SK-N-SH (cell line): Measurements from ENCODE around the gene CDSN. TPM values are rescaled to one million over a fixed set of nuclear protein-coding genes. Genes with fewer than 3 reads are reported as not detected.
"Not testable (repeated sequence)": the region's sequence is repeated elsewhere in the genome, so short reads cannot be mapped to it uniquely, and the experiment has no call there.

Source experiments
- CTCF ChIA-PET: fragments of 300-600, 350-600 bp; formaldehyde crosslinking; extraction: SDS; loops from one replicate; lab custom pipeline; 2021; lab: Yijun Ruan, JAX
- POLR2A ChIA-PET: fragments of 350-600 bp; sonication (Branson Sonifier 250); formaldehyde crosslinking; extraction: SDS; loops from one replicate; lab custom pipeline; 2020; ENCODE audit warnings: antibody characterized with exemption, inconsistent platforms; lab: Yijun Ruan, JAX
- DNase-seq: peaks from one replicate; pipeline ENCODE4 v3.0.0; 2012
- H2AFZ ChIP-seq: fragments of 200-600 bp; sonication (generic); 2 replicates; pipeline ENCODE4 v1.8.1; 2016; ENCODE audit warnings: antibody characterized with exemption, mild to moderate bottlenecking, low read depth
- H3F3A ChIP-seq: fragments of 200-600 bp; sonication (generic); replicated peaks from 2 replicates; pipeline ENCODE3; 2016; ENCODE audit warnings: antibody characterized with exemption, mild to moderate bottlenecking; ENCODE audit not compliant: insufficient read depth
- H3K27ac ChIP-seq, 2 experiments: fragments of 200-500 bp in 1 of 2; fragments of 200-600 bp in 1 of 2; sonication (Bioruptor generic) in 1 of 2; sonication (generic), shearing (Covaris generic) in 1 of 2; 2 replicates each; pipeline versions ENCODE4 v1.5.1 to v1.6.1; 2014 to 2016; ENCODE audit warnings: low read depth in 2 of 2, inconsistent platforms in 1 of 2, low read length in 1 of 2, mild to moderate bottlenecking in 1 of 2, mixed read lengths in 1 of 2
- H3K27me3 ChIP-seq: fragments of 200-600 bp; sonication (generic), shearing (Covaris generic); 2 replicates; pipeline ENCODE4 v1.6.1; 2016; ENCODE audit warnings: mixed run types; ENCODE audit not compliant: insufficient read depth
- H3K36me3 ChIP-seq, 2 experiments: fragments of 200-500 bp in 1 of 2; fragments of 200-600 bp in 1 of 2; sonication (Bioruptor generic) in 1 of 2; sonication (generic) in 1 of 2; replicated peaks in 1 of 2; 2 replicates each; pipeline versions ENCODE3 to v1.5.1; 2014 to 2016; ENCODE audit warnings: low read length in 1 of 2, mild to moderate bottlenecking in 1 of 2; ENCODE audit not compliant: insufficient read depth in 2 of 2, control insufficient read depth in 1 of 2
- H3K4me1 ChIP-seq, 2 experiments: fragments of 200-500 bp in 1 of 2; fragments of 200-600 bp in 1 of 2; sonication (Bioruptor generic) in 1 of 2; sonication (generic), shearing (Covaris generic) in 1 of 2; 2 replicates each; pipeline versions ENCODE4 v1.5.1 to v1.6.1; 2014 to 2016; ENCODE audit warnings: low read depth in 1 of 2, low read length in 1 of 2, mixed run types in 1 of 2; ENCODE audit not compliant: insufficient read depth in 2 of 2, control insufficient read depth in 1 of 2
- H3K4me2 ChIP-seq: fragments of 200-600 bp; sonication (generic), shearing (Covaris generic); 2 replicates; pipeline ENCODE4 v1.6.1; 2017; ENCODE audit warnings: mixed run types
- H3K4me3 ChIP-seq, 2 experiments: fragments of 200-500 bp in 1 of 2; fragments of 200-600 bp in 1 of 2; sonication (Bioruptor generic) in 1 of 2; sonication (generic), shearing (Covaris generic) in 1 of 2; 2 replicates each; pipeline versions ENCODE4 v1.5.1 to v1.8.1; 2014 to 2016; ENCODE audit warnings: low read depth in 2 of 2, inconsistent platforms in 1 of 2, low read length in 1 of 2, mild to moderate bottlenecking in 1 of 2, mixed read lengths in 1 of 2, moderate library complexity in 1 of 2
- H3K79me2 ChIP-seq: fragments of 200-600 bp; sonication (generic); 2 replicates; pipeline ENCODE4 v1.8.1; 2017; ENCODE audit warnings: mild to moderate bottlenecking; ENCODE audit not compliant: insufficient read depth
- H3K9ac ChIP-seq: fragments of 200-600 bp; sonication (generic); 2 replicates; pipeline ENCODE4 v1.6.1; 2017; ENCODE audit warnings: mixed run types
- H3K9me2 ChIP-seq: fragments of 200-600 bp; sonication (generic); 2 replicates; pipeline ENCODE4 v1.6.1; 2017; ENCODE audit warnings: mixed run types
- H3K9me3 ChIP-seq: fragments of 200-600 bp; sonication (generic); 2 replicates; pipeline ENCODE4 v1.6.1; 2017; ENCODE audit warnings: mixed run types, mild to moderate bottlenecking, moderate library complexity
- H4K20me1 ChIP-seq: fragments of 200-600 bp; sonication (generic); 2 replicates; pipeline ENCODE4 v1.6.1; 2017; ENCODE audit warnings: mild to moderate bottlenecking, mixed run types; ENCODE audit not compliant: insufficient read depth
- CHD2 ChIP-seq: fragments of 150-350 bp; IDR thresholded peaks from 2 replicates; pipeline ENCODE4 v1.6.1; 2018; ENCODE audit warnings: low read length; ENCODE audit not compliant: partially characterized antibody
- GATA2 ChIP-seq: sonication (generic); formaldehyde crosslinking; IDR thresholded peaks from 2 replicates; pipeline ENCODE4 v1.5.0; 2020; ENCODE audit warnings: mild to moderate bottlenecking, missing genetic modification reagents
- IRF3 ChIP-seq: fragments of 150-350 bp; IDR thresholded peaks from 2 replicates; pipeline ENCODE4 v1.6.1; 2016; ENCODE audit warnings: mild to moderate bottlenecking, low read depth, low read length
- JUND ChIP-seq: IDR thresholded peaks from 2 replicates; pipeline ENCODE4 v1.4.0; 2012
- MXI1 ChIP-seq: IDR thresholded peaks from 2 replicates; pipeline ENCODE4 v1.6.1; 2012; ENCODE audit warnings: mild to moderate bottlenecking, low read depth, low read length, improper control_type of control experiment
- POLR2AphosphoS5 ChIP-seq: IDR thresholded peaks from 2 replicates; pipeline ENCODE4 v1.6.1; 2012; ENCODE audit warnings: low read depth, low read length
- WGBS: methylation state at CpG from one replicate; pipeline ENCODE4 v1.1.6; 2017; ENCODE audit warnings: low lambda C conversion rate; 5-methylcytosine and 5-hydroxymethylcytosine counted together
- polyA plus RNA-seq, 3 experiments: library from polyadenylated mRNA; depleted of rRNA; stranded (reverse); fragments of >200 nt; gene quantifications; 2 replicates each; pipeline ENCODE4 v1.2.3, GENCODE V29; 2012

The CDSN gene
- polyA plus RNA-seq, 1 of the 3 experiments (the other 2 are of a cell fraction) = 0.02 TPM

DNA sequence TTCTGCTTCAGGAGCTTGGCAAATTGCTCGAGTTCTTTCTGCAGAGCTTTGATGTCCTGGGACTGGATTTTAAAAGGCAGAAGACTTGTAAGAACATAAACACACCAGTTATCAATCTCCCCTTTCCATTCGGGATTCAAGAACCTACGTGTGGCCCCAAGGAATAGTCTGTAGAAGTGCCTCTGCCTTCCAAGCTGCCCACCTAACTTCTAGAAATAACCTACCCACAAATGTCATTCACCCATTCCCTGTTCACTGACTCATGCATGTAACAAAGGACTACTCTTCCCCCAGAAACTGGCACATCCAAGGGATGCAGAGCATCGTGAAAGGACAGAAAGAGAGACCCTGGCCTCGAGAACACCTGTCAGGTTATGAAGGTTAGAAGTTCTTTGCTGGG is 45.7 kb upstream of the CDSN start:
- Histone ChIP-seq H3K4me1 (no peaks in the 10 kb centered on the region), H3K4me2 (no peak overlapping the region), H3K9me3 (no peaks in the 10 kb centered on the region), H3K27me3 (no peaks in the 10 kb centered on the region), H3K36me3 (no peaks in the 10 kb centered on the region), H3K27ac (no peak overlapping the region), H2AFZ (no peak overlapping the region), H3K9ac (no peak overlapping the region), H4K20me1 (no peaks in the 10 kb centered on the region), H3K79me2 (no peaks in the 10 kb centered on the region), H3F3A (no peaks in the 10 kb centered on the region), H3K4me3 (no peak overlapping the region), H3K9me2 (no peaks in the 10 kb centered on the region)
- 84% methylated on average over 5 of the region's 5 CpGs for WGBS
- POLR2A ChIA-PET = interaction anchor here (0.6 kb wide), 1 partner anchor 664 kb away, joined by 3 read pairs; no protein-coding TSS in a partner anchor
- DNase-seq = no peak
- CTCF ChIA-PET = interaction anchor here (1.1 to 1.6 kb wide), 3 partner anchors 38 to 201 kb away, joined by 3 to 5 read pairs (median 4); no protein-coding TSS in a partner anchor
- TF ChIP-seq IRF3 = no peak
- TF ChIP-seq CHD2 = no peak
- no peak for TF ChIP-seq JUND
- no peak for TF ChIP-seq POLR2AphosphoS5
- no peak for TF ChIP-seq MXI1
- TF ChIP-seq GATA2 (CRISPR knock-in tag) = no peak

DNA sequence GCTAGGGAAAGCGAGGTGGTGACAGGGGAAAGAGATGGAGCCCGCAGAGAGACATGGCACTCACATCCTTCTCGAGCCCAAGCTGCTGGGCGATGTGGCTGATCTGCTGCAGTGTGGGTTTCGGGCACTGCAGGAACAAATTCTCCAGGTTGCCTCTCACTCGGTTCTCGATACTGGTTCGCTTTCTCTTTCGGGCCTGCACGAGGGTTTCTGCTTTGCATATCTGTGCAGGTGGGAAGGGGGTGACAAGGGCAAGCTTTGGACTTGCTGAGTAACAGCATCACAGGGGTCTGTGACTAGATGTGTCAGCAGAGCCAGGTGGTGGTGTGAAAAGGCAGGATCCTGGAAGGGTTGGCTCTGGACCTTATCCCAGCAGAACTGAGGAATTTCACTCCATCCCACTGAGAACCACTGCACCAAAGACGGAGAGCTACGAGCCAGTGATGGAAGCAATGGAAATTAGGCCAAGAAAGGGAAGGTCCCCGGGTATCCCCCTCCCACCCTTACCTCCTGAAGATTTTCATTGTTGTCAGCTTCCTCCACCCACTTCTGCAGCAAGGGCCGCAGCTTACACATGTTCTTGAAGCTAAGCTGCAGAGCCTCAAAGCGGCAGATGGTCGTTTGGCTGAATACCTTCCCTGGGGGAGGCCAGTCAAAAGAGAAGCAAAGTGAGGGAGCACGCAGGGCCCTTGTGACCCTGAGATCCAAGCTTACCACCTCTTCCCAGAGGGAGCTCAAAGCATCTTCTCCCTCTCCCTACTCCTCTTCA is 45.0 kb upstream of the CDSN start:
- ChIA-PET POLR2A (interaction anchor here (0.6 kb wide), 1 partner anchor 663 kb away, joined by 3 read pairs; no protein-coding TSS in a partner anchor), CTCF (interaction anchor here (1.5 to 1.6 kb wide), 2 partner anchors 38 to 201 kb away, joined by 4 to 5 read pairs; no protein-coding TSS in a partner anchor)

GRCh38 chr6:31164475-31165063 is 44.3 kb upstream of the CDSN start:
- DNase-seq, H3K4me2 ChIP-seq, H3K36me3 ChIP-seq, H3K27me3 ChIP-seq, H3F3A ChIP-seq, H3K9me2 ChIP-seq, H3K9ac ChIP-seq, H3K79me2 ChIP-seq, H3K4me1 ChIP-seq, POLR2A ChIA-PET, H4K20me1 ChIP-seq, H3K27ac ChIP-seq, H3K9me3 ChIP-seq, H2AFZ ChIP-seq, H3K4me3 ChIP-seq: not testable (repeated sequence)
- CTCF ChIA-PET = interaction anchor here (1.5 to 1.6 kb wide), 2 partner anchors 38 to 202 kb away, joined by 4 to 5 read pairs; no protein-coding TSS in a partner anchor
- 78% methylated on average over 8 of the region's 9 CpGs for WGBS

More for the DNA sequence above, 45.0 kb upstream of the CDSN start:
- not testable (repeated sequence) for H3F3A ChIP-seq, H3K4me3 ChIP-seq, H2AFZ ChIP-seq, H4K20me1 ChIP-seq, DNase-seq, H3K27me3 ChIP-seq, H3K27ac ChIP-seq, H3K9ac ChIP-seq, H3K36me3 ChIP-seq, H3K4me2 ChIP-seq, H3K9me3 ChIP-seq, H3K4me1 ChIP-seq, H3K9me2 ChIP-seq, H3K79me2 ChIP-seq
- WGBS = 85% methylated on average over 15 of the region's 17 CpGs
